ENCODE data around the gene PHC1. TPM values are rescaled to one million over a fixed set of nuclear protein-coding genes. Genes with fewer than 3 reads are reported as not detected.
"Not testable (repeated sequence)": the region's sequence is repeated elsewhere in the genome, so short reads cannot be mapped to it uniquely, and the experiment has no call there.

The PHC1 gene
- 23.0 and 27.9 TPM in 2 replicates for total RNA-seq (2022)
- percentile 51 among the genes with signal in this experiment for Bru-seq, nascent RNA
- BruChase-seq, experiment 1, labeled RNA remaining after a 6-hour chase = percentile 65 among the genes with signal in this experiment
- BruChase-seq, experiment 2, labeled RNA remaining after a 2-hour chase = percentile 55 among the genes with signal in this experiment
- long read RNA-seq, partial matches to known transcripts = 8 of 24 reads
- long read RNA-seq, other reads (novel, unspliced or antisense) = 14 of 24 reads

DNA sequence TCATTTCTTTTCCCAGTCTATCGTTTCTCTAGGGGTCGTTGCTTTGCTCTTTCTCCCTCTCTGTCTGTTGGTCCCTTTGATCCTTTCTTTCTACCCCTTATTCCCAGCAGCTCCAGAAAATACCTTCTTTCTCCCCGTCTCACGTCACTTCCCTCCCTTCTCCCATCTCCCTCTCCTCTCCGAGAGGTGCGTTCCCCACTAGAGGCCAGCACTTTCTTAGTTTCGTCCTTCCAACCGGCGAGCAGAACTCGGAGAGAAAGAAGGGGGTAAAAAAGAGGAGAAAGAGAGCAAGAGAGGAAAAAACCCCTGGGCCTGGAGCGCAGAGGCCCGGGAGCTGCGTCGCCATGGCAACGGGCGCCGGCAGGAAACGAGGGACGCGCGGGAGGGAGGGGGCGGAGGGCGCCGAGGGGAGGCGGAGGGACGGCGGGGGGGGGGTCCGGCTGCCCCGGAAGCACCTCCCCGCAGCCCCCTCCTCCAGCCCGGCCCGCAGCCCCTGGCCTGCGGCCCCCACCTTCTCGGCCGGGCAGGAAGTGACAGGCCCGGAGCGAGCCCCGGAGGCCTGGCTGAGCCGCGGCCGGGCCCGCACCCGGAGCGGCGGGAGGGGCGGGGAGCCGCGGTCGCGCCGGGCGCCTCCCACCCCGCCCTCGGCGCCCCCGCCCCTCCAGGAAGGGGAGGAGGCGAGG lies at the start of gene PHC1:
Gene PHC1 (plus strand): TSS at position 477 of the 683 bp plus-strand sequence. CDS start 3,169 bp downstream, outside the sequence.
- BruUV-seq (replicated peaks); intact Hi-C loops (cut with micrococcal nuclease; ENCODE audit: unreplicated experiment); H3K9me3 Mint-ChIP-seq (ENCODE audit: low read depth, unreplicated experiment); H3K4me3 Mint-ChIP-seq (ENCODE audit: low read depth, unreplicated experiment); H3K27me3 Mint-ChIP-seq (ENCODE audit: unreplicated experiment): not testable (repeated sequence)
- Mint-ChIP-seq H3K27ac (ENCODE audit: unreplicated experiment) (peak within 1 kb of the TSS; percentile 92), H3K4me1 (ENCODE audit: low read depth, unreplicated experiment) (peaks cover 18% of the 10 kb centered on the region), H3K36me3 (ENCODE audit: insufficient read depth, unreplicated experiment) (peaks cover 12% of the 10 kb centered on the region)
- peak; percentile 72 for DNase-seq
- TF ChIP-seq, protein P1, sequence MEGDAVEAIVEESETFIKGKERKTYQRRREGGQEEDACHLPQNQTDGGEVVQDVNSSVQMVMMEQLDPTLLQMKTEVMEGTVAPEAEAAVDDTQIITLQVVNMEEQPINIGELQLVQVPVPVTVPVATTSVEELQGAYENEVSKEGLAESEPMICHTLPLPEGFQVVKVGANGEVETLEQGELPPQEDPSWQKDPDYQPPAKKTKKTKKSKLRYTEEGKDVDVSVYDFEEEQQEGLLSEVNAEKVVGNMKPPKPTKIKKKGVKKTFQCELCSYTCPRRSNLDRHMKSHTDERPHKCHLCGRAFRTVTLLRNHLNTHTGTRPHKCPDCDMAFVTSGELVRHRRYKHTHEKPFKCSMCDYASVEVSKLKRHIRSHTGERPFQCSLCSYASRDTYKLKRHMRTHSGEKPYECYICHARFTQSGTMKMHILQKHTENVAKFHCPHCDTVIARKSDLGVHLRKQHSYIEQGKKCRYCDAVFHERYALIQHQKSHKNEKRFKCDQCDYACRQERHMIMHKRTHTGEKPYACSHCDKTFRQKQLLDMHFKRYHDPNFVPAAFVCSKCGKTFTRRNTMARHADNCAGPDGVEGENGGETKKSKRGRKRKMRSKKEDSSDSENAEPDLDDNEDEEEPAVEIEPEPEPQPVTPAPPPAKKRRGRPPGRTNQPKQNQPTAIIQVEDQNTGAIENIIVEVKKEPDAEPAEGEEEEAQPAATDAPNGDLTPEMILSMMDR (IDR thresholded peaks at IDR 0.05; ENCODE audit: unreplicated experiment) = peak; percentile 29
- CTCF ChIA-PET = interaction anchor here (0.6 to 1.0 kb wide), 4 partner anchors 54 to 257 kb away, joined by 3 to 5 read pairs (median 4); no protein-coding TSS in a partner anchor

GRCh38 chr12:8866429-8866828 lies 47.9 kb upstream of the PHC1 start:
- DNase-seq = no peak
- BruUV-seq (replicated peaks) = no TSS peak
- CTCF ChIA-PET = no interaction called here
- no peaks in the 10 kb centered on the region for H3K27me3 Mint-ChIP-seq (ENCODE audit: unreplicated experiment)
- H3K4me1 Mint-ChIP-seq (ENCODE audit: low read depth, unreplicated experiment) = no peaks in the 10 kb centered on the region
- no peaks in the 10 kb centered on the region for H3K36me3 Mint-ChIP-seq (ENCODE audit: insufficient read depth, unreplicated experiment)
- no peaks in the 10 kb centered on the region for H3K9me3 Mint-ChIP-seq (ENCODE audit: low read depth, unreplicated experiment)
- intact Hi-C loops (cut with micrococcal nuclease; ENCODE audit: unreplicated experiment) = no loop called here
- H3K4me3 Mint-ChIP-seq (ENCODE audit: low read depth, unreplicated experiment) = no peak overlapping the region
- no peak overlapping the region for H3K27ac Mint-ChIP-seq (ENCODE audit: unreplicated experiment)
- TF ChIP-seq, protein P1 (IDR thresholded peaks at IDR 0.05; ENCODE audit: unreplicated experiment) = no peak

GRCh38 chr12:8867009-8867408 lies 47.3 kb upstream of the PHC1 start:
- CTCF ChIA-PET = interaction anchor here (0.5 to 0.7 kb wide), 2 partner anchors 88 to 311 kb away, joined by 3 to 4 read pairs; no protein-coding TSS in a partner anchor
- H3K4me1 Mint-ChIP-seq (ENCODE audit: low read depth, unreplicated experiment) = no peaks in the 10 kb centered on the region
- no peaks in the 10 kb centered on the region for H3K27me3 Mint-ChIP-seq (ENCODE audit: unreplicated experiment)
- BruUV-seq (replicated peaks) = no TSS peak
- H3K4me3 Mint-ChIP-seq (ENCODE audit: low read depth, unreplicated experiment) = no peak overlapping the region
- H3K9me3 Mint-ChIP-seq (ENCODE audit: low read depth, unreplicated experiment) = no peaks in the 10 kb centered on the region
- no peak overlapping the region for H3K27ac Mint-ChIP-seq (ENCODE audit: unreplicated experiment)
- TF ChIP-seq, protein P1 (IDR thresholded peaks at IDR 0.05; ENCODE audit: unreplicated experiment) = no peak
- H3K36me3 Mint-ChIP-seq (ENCODE audit: insufficient read depth, unreplicated experiment) = no peaks in the 10 kb centered on the region
- DNase-seq = no peak
- intact Hi-C loops (cut with micrococcal nuclease; ENCODE audit: unreplicated experiment) = no loop called here

DNA sequence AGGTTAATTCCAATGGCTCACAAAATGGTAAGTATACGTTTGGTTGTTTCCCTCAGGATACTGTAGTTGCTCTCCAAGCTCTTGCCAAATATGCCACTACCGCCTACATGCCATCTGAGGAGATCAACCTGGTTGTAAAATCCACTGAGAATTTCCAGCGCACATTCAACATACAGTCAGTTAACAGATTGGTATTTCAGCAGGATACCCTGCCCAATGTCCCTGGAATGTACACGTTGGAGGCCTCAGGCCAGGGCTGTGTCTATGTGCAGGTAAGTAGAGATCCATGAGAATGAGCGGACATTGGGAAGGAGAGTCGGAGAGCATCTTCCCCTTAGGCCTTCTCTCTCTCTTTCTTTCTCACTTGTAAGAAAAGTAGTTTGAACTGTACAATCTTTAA lies 46.5 kb upstream of the PHC1 start:
- no peaks in the 10 kb centered on the region for H3K4me1 Mint-ChIP-seq (ENCODE audit: low read depth, unreplicated experiment)
- H3K36me3 Mint-ChIP-seq (ENCODE audit: insufficient read depth, unreplicated experiment) = no peaks in the 10 kb centered on the region
- no peak for DNase-seq
- no peak overlapping the region for H3K27ac Mint-ChIP-seq (ENCODE audit: unreplicated experiment)
- no peak overlapping the region for H3K4me3 Mint-ChIP-seq (ENCODE audit: low read depth, unreplicated experiment)
- TF ChIP-seq, protein P1 (IDR thresholded peaks at IDR 0.05; ENCODE audit: unreplicated experiment) = no peak
- no peaks in the 10 kb centered on the region for H3K27me3 Mint-ChIP-seq (ENCODE audit: unreplicated experiment)
- no TSS peak for BruUV-seq (replicated peaks)
- intact Hi-C loops (cut with micrococcal nuclease; ENCODE audit: unreplicated experiment) = no loop called here
- H3K9me3 Mint-ChIP-seq (ENCODE audit: low read depth, unreplicated experiment) = no peaks in the 10 kb centered on the region
- CTCF ChIA-PET = no interaction called here
